K562 (cell line): Measurements from ENCODE around the gene PLCB3.
A peak's percentile ranks its signal among the peaks of the same experiment; 100 is the strongest.
"Not testable (repeated sequence)": the region's sequence is repeated elsewhere in the genome, so short reads cannot be mapped to it uniquely, and the experiment has no call there.

ENCODE experiments used
- CHD1 ChIP-seq: fragments of 200-600 bp; sonication (generic); IDR thresholded peaks from one replicate; pipeline ENCODE4 v1.6.1; 2012; ENCODE audit warnings: mild to moderate bottlenecking, moderate library complexity, low read length, inconsistent platforms
- E2F4 ChIP-seq: sonication (generic); formaldehyde crosslinking; IDR thresholded peaks from 2 replicates; pipeline ENCODE4 v1.8.0; 2022; ENCODE audit warnings: mild to moderate bottlenecking, low read depth, missing genetic modification reagents
- GTF3C2 ChIP-seq: IDR thresholded peaks from 3 replicates; pipeline ENCODE4 v1.6.1; 2011; ENCODE audit warnings: borderline replicate concordance, mild to moderate bottlenecking, moderate library complexity; ENCODE audit not compliant: insufficient read length; ENCODE audit errors: extremely low read depth
- HNRNPL ChIP-seq: fragments of 200-400 bp; formaldehyde crosslinking; IDR thresholded peaks from 2 replicates; pipeline ENCODE4 v1.6.1; 2017; ENCODE audit warnings: low read depth, mild to moderate bottlenecking, low read length
- IRF9 ChIP-seq: fragments of 450-650 bp; IDR thresholded peaks from 2 replicates; pipeline ENCODE4 v1.6.1; 2016; ENCODE audit warnings: missing biosample characterization, missing genetic modification characterization
- PCBP1 ChIP-seq: fragments of 200-400 bp; formaldehyde crosslinking; IDR thresholded peaks from 2 replicates; pipeline ENCODE4 v1.6.1; 2018; ENCODE audit warnings: mild to moderate bottlenecking, low read depth, low read length; ENCODE audit not compliant: poor library complexity, severe bottlenecking
- PCBP2 ChIP-seq: fragments of 200-400 bp; formaldehyde crosslinking; IDR thresholded peaks from 2 replicates; pipeline ENCODE4 v1.6.1; 2018; ENCODE audit warnings: low read length, low read depth, mild to moderate bottlenecking, moderate library complexity; ENCODE audit not compliant: poor library complexity, severe bottlenecking
- PML ChIP-seq: IDR thresholded peaks from 2 replicates; pipeline ENCODE4 v1.6.1; 2012; ENCODE audit warnings: low read length, inconsistent platforms
- POLR2A ChIP-seq: fragments of 450-650 bp; conservative IDR thresholded peaks from 2 replicates; pipeline ENCODE4 v1.6.1; 2016
- SAP30 ChIP-seq: fragments of 200-600 bp; sonication (generic); IDR thresholded peaks from 2 replicates; pipeline ENCODE4 v1.6.1; 2012; ENCODE audit warnings: borderline replicate concordance, low read depth, mild to moderate bottlenecking, moderate library complexity, low read length, control low read depth, inconsistent platforms; ENCODE audit not compliant: insufficient read depth, poor library complexity, severe bottlenecking
- TOE1 ChIP-seq, 2 experiments: fragments of 450-650 bp in 1 of 2; sonication (generic) in 1 of 2; formaldehyde crosslinking in 1 of 2; IDR thresholded peaks; 2 replicates each; pipeline versions ENCODE4 v1.7.1 to v1.8.0; 2016 to 2022; ENCODE audit warnings: borderline replicate concordance in 2 of 2, mild to moderate bottlenecking in 2 of 2, antibody characterized with exemption in 1 of 2, inconsistent platforms in 1 of 2, low read depth in 1 of 2, missing genetic modification reagents in 1 of 2, moderate library complexity in 1 of 2
- ZNF232 ChIP-seq: sonication (generic); formaldehyde crosslinking; IDR thresholded peaks from 2 replicates; pipeline ENCODE4 v1.8.0; 2022; ENCODE audit warnings: mild to moderate bottlenecking, missing genetic modification reagents
- ZNF282 ChIP-seq: sonication (generic); formaldehyde crosslinking; IDR thresholded peaks from 2 replicates; pipeline ENCODE4 v1.8.1; 2023; ENCODE audit warnings: missing genetic modification reagents
- ZNF695 ChIP-seq: fragments of 450-650 bp; formaldehyde crosslinking; IDR thresholded peaks from 2 replicates; pipeline ENCODE4 v1.4.0; 2020; ENCODE audit warnings: mild to moderate bottlenecking, moderate library complexity

GRCh38 chr11:64315667-64316526 lies 64.6 kb downstream of the PLCB3 start:
- TF ChIP-seq ZNF695 (CRISPR knock-in tag); IRF9 (tag); CHD1; GTF3C2; PCBP1; E2F4 (CRISPR knock-in tag); PML; ZNF282; SAP30; TOE1 (IDR thresholded peaks at IDR 0.05; ENCODE audit: borderline replicate concordance); TOE1 (CRISPR knock-in tag; IDR thresholded peaks at IDR 0.05; ENCODE audit: borderline replicate concordance, low read depth); ZNF232; PCBP2: not testable (repeated sequence)
- 0 out of 2 replicates have a peak, but pooled peaks have one; percentile 41 for TF ChIP-seq HNRNPL
- TF ChIP-seq POLR2A = peak; percentile 1; the same call in 1 of the 2 replicates
